ENCODE results near the gene SERPIND1.

GRCh38 chr22:20745119-20745518, 28.8 kb upstream of the SERPIND1 start:
- TF ChIP-seq CTCF (IDR thresholded peaks at IDR 0.05), result no peak
- no peak for TF ChIP-seq EP300 (IDR thresholded peaks at IDR 0.05)
- no peak for TF ChIP-seq POLR2A (IDR thresholded peaks at IDR 0.05; ENCODE audit: low read depth)

Measured in esophagus muscularis mucosa (tissue), 4 donors.